Frontal cortex (tissue), 4 donors: ENCODE data around the gene CLEC16A. TPM values are rescaled to one million over a fixed set of nuclear protein-coding genes. Genes with fewer than 3 reads are reported as not detected.

Source experiments
- DNase-seq, 2 donors: peaks; one replicate each; pipeline ENCODE4 v3.0.0; 2012; ENCODE audit warnings: low spot score in 2 of 2
- FAIRE-seq: peaks from 2 replicates; lab custom pipeline; 2012; peaks lifted over from hg19 to GRCh38; lab: Jason Lieb, UNC
- total RNA-seq: library from RNA; depleted of rRNA; stranded (reverse); fragments of >200 nt; gene quantifications from one replicate; pipeline ENCODE4 v1.2.3, GENCODE V29; 2014
- donor health status: control.
- donor health status: control.
- donor health status: control.

CLEC16A gene
- total RNA-seq, 1 donor from 2014 or later, result 31.4 TPM

DNA sequence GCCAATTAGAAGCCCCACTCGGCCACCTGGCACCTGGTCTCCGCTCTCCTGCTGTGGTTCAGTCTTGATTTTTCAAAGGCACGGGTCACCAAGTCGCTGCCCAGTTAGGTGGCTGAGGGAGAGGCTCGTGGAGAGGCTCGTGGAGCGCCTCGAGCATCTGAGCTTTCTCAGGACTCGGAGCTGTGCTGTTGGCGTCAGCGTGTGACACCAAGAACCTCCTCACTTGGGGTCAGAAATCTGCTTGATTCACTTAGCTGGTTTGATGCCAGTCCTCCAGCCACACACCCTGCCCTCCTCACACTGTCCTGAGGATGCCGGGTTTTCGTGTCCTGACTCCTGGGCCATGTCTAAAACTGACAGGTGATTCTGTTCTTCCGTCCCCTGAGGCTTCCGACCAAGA, 229.1 kb downstream of the CLEC16A start:
- FAIRE-seq, result no peak
- DNase-seq, result no peak

DNA sequence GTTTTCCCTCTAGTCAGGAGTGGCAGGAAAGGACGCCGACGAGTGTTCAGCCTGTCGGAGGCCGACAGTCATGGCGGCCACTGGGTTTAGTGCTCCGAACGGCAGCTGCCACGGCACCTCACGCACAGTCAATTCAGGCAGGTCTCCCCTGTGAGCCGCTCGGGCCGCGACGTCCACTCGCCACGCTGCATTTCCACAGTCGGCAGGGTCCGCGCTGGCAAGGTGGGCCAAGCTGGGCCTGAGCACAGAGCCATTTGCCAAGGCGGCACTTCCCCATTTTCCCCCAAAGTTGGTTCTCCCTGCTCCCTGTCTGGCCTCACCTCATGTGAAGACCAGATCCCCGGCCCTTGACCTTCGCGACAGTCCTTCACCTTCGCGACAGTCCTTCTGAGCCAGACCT, 229.8 kb downstream of the CLEC16A start:
- FAIRE-seq, result no peak

DNA sequence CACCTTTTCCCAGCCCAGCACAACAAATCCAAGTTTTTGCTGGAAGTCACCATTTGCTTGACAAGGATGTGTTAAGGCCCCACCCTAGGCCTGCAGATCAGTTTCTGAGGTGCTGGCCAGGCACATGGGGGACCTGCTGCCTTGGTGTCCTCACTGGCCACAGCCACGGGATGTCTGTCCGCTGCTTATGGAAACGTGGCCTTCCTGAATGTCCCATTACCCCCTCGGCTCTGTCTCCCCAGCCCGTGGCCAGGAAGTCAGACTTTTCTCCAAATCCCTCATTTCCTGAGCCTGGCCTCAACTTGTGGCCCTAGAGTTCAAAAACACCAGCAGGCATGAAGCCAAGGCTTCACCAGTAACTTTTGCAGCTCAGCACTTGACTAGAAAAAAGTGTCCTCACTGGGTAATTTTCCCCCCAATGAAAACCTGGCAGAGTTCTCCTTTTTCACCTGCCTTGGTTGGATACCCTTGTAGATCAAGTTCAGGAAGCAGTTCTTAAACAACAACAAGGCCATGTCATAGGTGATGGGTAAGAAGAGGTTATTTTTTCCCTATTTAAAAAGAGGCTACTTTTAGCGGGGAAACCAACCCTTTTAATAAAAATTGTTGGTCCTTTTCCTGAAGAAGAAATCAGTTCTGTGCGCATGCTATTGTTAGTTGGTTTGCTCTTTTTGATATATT, 230.9 kb downstream of the CLEC16A start:
- FAIRE-seq (no peak), DNase-seq (no peak)

More for the DNA sequence above, 229.8 kb downstream of the CLEC16A start:
- no peak for DNase-seq

DNA sequence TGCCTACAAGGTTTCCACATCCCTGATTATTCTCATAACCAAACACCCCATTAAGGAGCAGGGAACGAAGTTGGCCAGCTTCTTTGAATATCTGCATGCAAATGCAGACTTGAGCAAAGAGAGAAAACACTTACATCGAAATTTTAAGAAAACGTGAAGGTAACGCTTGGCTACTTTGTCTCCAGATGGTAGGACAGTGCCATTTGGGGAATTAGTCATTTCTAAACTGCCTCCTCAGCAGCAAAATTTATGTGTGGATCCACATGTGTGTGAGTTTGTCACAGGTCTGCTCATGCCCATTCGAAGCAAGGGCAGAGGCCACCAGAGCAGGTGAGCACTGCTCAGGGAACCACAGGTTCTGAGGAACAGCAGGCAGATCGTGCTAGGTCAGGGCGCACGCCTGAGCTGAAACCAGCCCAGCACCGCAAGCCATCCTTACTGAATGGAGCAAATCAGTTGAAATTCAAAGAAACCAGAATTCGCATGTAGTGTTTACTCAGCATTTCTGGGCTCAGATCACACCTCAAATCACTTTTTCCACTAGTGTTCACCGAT, 231.5 kb downstream of the CLEC16A start:
- no peak for FAIRE-seq
- no peak for DNase-seq

DNA sequence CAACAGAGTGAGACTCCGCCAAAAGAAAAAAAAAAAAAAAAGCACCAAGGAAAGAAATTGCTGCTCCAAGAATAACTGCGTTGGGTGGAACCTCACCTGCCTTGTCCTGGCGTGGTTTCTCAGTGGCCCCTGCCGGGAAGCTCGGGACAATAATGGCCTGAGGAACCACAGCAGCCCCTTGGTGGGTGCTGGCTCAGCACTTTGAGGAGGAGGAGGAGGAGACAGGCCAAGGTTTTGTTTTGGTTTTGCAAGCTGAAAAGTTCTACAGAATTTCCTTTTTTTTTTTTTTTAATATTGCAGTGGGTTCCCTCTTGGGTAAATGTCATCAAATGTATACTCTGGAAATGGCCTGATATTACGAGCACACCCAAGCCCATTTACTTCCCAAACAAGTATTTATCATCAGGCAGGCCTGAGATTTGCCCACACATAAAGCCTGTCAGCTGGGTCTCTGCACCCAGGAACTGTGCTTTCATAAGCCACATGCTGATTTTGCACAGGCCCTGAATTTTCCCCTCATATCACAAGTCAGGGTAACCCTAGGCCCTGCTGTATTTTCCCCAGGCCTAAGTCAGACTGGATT, 233.3 kb downstream of the CLEC16A start:
- DNase-seq (no peak), FAIRE-seq (no peak)

DNA sequence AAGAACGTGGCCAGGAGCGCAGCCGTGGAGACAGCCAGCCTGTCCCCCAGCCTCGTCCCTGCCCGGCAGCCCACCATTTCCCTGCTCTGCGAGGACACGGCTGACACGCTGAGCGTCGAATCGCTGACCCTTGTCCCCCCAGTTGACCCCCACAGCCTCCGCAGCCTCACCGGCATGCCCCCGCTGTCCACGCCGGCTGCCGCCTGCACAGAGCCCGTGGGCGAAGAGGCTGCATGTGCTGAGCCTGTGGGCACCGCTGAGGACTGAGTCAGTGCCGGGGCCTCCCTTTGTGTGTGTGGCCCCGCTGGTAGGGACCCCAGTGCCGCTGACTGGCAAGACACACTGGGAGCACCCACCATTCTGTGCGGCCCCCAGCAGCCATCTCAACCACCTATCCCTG, 234.1 kb downstream of the CLEC16A start:
- DNase-seq, result no peak
- no peak for FAIRE-seq

DNA sequence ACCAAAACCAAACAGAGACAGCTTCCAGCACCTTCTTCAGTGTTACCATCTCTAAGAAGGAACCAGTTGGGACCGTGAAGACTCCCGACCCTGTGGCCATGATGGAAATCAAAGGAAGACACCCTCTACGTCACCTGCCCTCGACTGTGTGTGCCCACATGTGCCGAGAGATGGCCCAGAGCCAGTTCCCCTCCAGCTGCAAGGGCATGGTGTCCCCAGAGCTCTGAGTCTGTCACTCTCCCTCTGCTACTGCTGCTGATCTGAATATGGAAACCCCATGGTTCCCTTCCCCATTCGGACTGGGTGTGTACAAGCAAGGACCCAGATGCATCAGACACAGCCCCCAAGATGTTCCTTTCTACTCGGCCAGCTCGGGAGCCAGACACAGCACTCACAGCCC, 235.2 kb downstream of the CLEC16A start:
- DNase-seq, result no peak
- FAIRE-seq, result no peak

DNA sequence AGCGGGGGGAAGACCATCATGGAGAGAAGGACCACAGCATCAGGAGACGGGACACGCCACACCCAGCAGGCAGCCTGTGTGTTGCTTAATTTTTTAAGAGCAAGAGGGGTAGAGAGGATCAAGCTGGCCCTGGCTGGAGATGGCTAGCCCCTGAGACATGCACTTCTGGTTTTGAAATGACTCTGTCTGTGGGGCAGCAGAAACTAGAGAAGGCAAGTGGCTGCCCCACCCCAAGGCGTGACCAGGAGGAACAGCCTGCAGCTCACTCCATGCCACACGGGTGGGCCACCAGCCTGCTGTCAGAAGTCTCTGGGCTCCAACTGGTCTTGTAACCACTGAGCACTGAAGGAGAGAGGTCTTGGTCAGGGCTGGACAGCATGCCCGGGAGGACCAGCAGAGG, 236.1 kb downstream of the CLEC16A start:
- DNase-seq (no peak), FAIRE-seq (no peak)

DNA sequence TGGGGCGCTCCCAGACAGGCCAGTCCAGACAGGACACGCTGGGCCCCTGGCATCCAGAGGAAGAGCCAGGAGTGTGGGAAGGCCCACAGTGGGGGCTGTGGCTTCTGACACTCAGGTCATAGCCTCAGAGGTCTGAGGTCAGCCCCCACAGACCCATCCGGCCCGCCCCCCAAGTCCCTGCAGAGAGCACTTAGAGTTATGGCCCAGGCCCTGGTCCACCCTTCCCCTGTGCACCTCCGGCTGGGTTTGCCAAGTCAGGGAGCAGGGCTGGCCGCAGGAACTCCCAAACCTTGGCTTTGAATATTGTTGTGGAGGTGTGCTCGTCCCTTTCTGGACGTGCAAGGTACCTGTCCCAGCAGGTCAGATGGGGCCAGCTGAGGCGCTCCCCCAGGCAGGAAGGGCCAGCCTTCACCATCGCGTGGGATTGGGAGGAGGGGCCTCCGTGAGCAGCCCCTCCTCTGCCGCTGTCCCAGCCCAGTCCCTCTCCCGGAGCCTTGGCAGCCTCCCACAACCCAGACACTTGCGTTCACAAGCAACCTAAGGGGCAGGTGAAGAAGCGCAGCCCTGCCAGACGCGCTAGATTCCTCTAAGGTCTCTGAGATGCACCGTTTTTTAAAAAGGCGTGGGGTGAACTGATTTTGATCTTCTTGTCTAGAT, 237.0 kb downstream of the CLEC16A start:
- FAIRE-seq (no peak), DNase-seq (no peak)

DNA sequence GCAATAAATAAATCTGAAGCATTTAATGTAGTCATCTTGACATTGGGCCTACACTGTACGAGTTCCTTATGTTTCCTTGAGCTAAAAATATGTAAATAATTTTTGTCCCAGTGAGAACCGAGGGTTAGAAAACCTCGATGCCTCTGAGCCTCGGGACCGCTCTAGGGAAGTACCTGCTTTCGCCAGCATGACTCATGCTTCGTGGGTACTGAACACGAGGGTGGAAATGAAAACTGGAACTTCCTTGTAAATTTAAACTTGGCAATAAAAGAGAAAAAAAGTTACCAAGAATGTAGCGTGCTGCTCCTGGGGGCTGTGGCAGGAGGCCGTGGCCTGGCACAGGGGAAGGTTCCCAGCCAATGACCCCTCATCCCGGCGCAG, 237.5 kb downstream of the CLEC16A start:
- DNase-seq (peak in 1 of 2 donors; percentile 49), FAIRE-seq (no peak)

DNA sequence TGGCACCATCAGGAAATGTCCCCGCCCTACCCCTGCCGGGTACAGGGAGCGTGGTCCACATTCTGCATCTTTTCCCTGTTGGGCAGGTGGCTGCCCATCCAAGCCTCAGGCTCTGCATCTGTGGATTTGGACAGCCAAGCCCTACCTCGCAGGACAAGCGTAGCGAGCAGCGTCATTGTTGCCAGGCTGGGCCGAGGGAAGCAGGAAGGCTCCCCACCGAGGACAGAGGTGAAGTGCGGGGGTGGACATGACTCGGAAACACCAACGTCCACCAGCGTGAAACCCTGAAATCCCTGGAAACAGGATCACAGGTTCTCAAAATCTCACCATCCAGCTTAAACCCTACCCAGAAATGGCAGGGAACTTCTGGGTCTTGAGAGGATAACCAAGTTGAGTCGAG, 238.0 kb downstream of the CLEC16A start:
- DNase-seq (no peak), FAIRE-seq (no peak)

DNA sequence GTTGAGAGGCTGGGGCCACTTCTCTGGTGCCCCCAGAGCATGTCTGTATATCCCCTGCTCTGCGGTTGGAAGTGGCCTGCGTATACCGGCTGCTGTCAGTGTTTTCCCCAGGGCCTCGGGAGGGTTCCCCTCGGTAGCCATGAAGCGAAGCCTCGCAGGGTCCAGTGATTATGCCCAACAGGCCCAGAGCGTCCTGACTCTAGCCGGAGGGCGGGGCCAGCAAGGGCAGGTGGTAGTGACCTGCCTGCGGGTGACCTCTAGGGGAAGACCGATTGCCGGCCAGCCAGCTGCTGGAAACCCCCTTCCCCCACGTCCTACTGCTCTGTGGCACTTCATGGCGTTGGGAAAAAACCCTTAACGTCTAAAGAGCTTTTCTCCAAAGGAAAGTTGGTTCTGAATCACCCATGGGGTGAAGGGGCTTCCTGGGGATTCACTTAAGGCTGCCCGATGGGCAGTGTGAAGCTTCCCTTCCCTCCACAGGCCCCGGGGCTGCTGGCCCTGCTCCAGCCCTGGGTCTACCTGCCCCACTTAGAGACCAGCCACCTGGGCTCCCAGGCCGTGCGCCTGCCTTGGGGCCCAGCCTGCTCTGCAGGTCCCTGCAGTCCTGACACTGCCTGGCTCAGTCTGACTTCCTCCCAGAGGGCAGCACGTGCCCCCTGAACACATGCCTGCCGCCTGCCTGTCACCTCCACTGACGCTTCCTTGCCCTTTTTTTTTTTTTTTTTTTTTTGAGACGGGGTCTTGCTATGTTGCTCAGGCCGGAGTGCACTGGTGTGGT, 238.9 kb downstream of the CLEC16A start:
- DNase-seq (no peak), FAIRE-seq (no peak)

DNA sequence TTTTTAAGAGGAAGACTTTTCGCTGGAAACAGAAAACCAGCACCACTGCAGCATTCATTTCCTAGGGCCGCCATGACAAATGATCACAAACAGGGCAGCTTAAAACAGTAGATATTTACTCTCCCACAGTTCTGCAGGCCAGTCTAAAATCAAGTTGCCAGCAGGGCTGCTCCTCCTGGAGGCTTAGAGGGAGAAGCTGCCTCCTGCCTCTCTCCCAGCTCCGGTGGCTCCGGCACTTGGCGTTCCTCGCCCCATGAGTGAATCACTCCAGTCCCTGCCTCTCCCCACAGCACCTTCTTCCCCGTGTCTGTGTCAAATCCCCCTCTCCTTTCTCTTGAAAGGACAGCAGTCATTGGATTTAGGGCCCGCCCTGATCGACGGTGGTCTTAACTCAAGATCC, 239.6 kb downstream of the CLEC16A start:
- FAIRE-seq, result no peak
- no peak for DNase-seq

DNA sequence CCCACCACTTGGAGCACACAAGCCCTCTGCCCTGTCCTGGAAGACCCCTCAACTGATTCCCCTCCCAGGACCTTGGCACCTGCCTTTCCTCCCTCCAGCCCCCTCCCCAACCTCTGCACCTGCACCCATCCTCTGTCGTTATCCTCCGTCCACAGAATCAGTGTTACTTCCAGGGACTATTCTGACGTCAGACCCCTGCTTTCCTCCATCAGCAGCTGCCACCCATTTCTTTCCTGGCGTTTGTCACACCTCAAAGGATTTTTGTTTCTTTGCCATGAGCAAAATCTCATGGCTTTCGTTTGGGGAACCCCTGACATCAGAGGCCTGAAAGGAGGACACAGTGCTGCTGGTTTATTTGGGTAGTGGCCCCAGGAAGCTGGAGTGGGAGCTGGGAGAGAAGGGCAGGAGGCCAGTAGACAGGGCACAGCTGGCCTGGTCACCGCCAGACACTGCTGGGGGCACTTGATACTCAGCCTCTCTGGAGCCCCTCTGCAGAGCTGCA, 243.2 kb downstream of the CLEC16A start:
- FAIRE-seq (no peak), DNase-seq (no peak)

DNA sequence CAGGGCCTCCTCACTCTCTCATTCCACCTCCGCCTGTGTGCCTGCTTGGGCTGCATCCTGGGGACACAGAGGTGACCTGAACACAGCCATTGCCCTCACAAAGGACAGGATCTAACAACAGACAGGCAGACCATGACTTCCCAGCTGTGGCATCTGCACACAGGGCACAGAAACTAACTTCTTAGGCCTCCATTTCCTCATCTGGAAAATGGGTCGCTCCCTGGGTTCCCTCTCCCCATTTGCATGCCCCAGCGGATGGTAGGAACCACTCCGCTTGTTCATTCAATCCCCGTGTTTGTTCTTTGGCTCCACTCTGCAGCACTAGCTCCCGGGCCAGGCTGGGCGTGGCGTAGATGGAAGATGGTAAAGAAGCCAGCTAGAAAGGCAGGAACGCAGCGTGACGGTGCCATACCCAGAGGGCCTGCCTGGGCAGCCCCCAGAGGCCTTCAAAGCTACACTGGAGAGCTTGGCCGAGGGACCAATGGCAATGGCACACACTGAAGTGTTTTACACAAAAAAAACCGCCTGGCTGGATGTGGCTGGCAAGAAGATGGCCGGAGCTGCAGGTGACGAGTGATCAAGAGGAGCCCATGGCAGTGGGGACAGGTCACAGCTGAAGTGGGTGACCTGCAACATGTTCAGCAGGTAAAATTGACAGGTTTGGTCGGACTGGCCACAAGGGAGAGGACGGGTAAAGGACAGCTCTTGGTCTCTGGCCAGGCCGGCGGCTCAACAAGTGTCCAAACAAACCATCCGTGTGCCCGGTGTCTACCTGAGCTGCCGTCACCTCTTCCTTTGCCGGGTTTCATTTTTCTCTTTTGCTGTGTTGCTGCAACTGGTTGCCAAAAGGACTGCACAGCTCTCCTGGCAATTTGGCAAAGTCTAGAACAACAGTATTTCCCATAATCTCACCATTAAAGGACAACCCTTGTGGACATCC, 244.7 kb downstream of the CLEC16A start:
- no peak for FAIRE-seq
- DNase-seq, result no peak

DNA sequence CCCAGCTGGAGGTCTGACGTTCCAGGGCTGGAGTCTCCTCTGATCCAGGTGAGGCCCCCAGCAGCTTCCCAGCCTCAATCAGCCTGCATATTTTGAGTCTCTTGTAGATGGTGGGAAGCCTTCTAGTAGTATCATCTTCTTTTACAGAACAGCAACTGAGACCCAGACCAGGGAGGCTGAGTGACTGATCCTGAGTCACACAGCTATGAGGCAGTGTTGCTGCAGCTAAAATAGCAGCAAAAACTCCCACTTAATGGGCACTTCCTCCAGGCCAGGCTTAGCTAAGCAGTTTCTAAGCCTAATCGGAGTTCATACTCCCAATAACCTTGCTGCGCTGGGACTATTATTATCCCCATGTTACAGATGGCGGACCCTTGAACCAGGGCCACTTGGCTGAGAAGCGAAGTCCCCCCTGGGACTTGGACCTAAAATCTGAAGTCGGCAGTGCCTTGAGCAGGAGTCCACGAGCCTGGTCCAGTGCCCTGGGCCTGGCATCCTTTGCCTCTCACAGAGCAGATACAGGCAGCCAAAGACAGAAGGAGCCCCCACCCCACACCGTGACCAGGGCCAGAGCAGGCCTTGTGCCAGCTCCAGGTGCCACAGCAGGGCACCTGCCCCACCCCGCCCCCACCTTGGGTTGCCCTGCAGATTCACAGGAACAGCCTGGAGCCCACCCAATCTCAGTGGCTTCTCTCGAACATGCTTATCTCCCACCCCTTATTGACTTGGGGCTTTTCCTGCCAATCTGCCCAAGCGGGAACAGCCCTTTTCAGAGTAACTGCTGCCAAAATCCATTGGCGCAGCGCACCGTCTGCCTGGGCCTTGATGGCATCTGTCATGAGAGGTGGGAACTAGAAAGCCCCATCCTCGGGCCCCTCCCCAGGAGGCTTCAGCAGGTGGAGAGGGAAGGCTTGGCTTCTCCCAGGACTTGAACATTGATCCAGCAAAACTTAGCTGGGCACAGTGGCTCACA, 246.5 kb downstream of the CLEC16A start:
- DNase-seq, result no peak

DNA sequence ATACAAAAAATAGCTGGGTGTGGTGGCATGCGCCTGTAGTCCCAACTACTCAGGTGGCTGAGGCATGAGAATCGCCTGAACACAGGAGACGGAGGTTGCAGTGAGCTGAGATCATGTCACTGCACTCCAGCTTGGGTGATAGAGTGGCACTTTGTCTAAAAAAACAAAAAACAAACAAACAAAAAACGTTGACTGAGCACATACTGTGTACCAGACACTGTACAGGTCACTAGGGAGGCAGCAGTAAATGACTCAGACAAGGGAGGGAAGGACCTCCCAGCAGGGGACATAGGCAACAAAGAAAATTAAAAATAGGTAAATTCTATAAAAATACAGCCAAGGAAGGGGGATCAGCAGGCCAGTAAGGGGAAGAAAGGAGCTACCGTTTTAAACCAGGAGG, 247.3 kb downstream of the CLEC16A start:
- no peak for FAIRE-seq
- no peak for DNase-seq

More for the DNA sequence above, 246.5 kb downstream of the CLEC16A start:
- no peak for FAIRE-seq

DNA sequence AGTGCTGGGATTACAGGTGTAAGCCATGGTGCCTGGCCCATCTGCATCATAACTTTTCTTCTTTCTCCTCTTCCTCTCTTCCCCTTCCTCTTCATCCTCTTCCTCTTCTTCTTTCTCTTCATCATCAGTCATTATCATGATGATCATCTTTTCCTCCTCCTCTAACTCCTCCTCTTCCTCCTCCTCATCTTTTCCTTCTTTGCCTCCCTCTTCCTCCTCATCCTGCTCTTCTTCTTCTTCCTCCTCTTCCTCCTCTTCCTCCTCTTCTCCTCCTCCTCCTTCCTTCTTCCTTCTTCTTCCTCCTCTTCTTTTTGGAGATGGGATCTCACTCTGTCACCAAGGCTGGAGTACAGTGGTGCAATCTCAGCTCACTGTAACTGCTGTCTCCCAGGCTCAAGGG, 249.1 kb downstream of the CLEC16A start:
- no peak for DNase-seq
- no peak for FAIRE-seq
